GM23338 (cell line): ENCODE data around the gene CNPY1. TPM values are rescaled to one million over a fixed set of nuclear protein-coding genes. Genes with fewer than 3 reads are reported as not detected.

Experiments
- ATAC-seq: fragments of 200-7000 bp; cut with Tn5 transposase; 3 replicates; pipeline ENCODE4 v1.9.1; 2020
- DNase-seq: peaks from one replicate; pipeline ENCODE4 v3.0.0-alpha.2; 2015; ENCODE audit warnings: low spot score
- H2AFZ ChIP-seq: fragments of 200-600 bp; sonication (generic); 2 replicates; pipeline ENCODE4 v1.8.0; 2016; ENCODE audit warnings: antibody characterized with exemption, mild to moderate bottlenecking, moderate library complexity
- H3F3A ChIP-seq: fragments of 200-600 bp; sonication (generic); replicated peaks from 2 replicates; pipeline ENCODE4 v1.8.0; 2017; ENCODE audit warnings: antibody characterized with exemption, mixed run types, low read depth
- H3K27ac ChIP-seq: fragments of 200-600 bp; sonication (generic); 2 replicates; pipeline ENCODE4 v1.6.1; 2016; ENCODE audit warnings: low read depth
- H3K27me3 ChIP-seq: fragments of 200-600 bp; sonication (generic); 2 replicates; pipeline ENCODE4 v1.8.0; 2016; ENCODE audit warnings: mild to moderate bottlenecking, mixed run types, moderate library complexity; ENCODE audit not compliant: insufficient read depth
- H3K36me3 ChIP-seq: fragments of 200-600 bp; sonication (generic); 2 replicates; pipeline ENCODE4 v1.8.0; 2016; ENCODE audit warnings: mild to moderate bottlenecking; ENCODE audit not compliant: insufficient read depth
- H3K4me1 ChIP-seq: fragments of 200-600 bp; sonication (generic); 2 replicates; pipeline ENCODE4 v1.8.0; 2016; ENCODE audit warnings: mild to moderate bottlenecking, moderate library complexity; ENCODE audit not compliant: insufficient read depth
- H3K4me2 ChIP-seq: fragments of 200-600 bp; sonication (generic); 2 replicates; pipeline ENCODE4 v1.7.1; 2017; ENCODE audit warnings: mixed run types
- H3K4me3 ChIP-seq: fragments of 200-600 bp; sonication (generic); 2 replicates; pipeline ENCODE4 v1.6.1; 2016; ENCODE audit warnings: mixed run types
- H3K79me2 ChIP-seq: fragments of 200-600 bp; sonication (generic); replicated peaks from 2 replicates; pipeline ENCODE4 v1.8.0; 2017; ENCODE audit warnings: mild to moderate bottlenecking; ENCODE audit not compliant: insufficient read depth
- H3K9me2 ChIP-seq: fragments of 200-600 bp; sonication (generic); 2 replicates; pipeline ENCODE4 v1.8.0; 2017; ENCODE audit not compliant: insufficient read depth
- H4K20me1 ChIP-seq: fragments of 200-600 bp; sonication (generic); replicated peaks from 2 replicates; pipeline ENCODE4 v1.8.0; 2017; ENCODE audit warnings: mild to moderate bottlenecking; ENCODE audit not compliant: insufficient read depth
- H3K27ac Mint-ChIP-seq: 2 replicates; pipeline ENCODE4 v1.8.0; 2020; ENCODE audit warnings: inconsistent platforms, mild to moderate bottlenecking, moderate library complexity, mixed read lengths
- H3K27me3 Mint-ChIP-seq: 3 replicates; pipeline ENCODE4 v1.8.0; 2022; ENCODE audit warnings: low read depth, mild to moderate bottlenecking, moderate library complexity, mixed read lengths, inconsistent platforms; ENCODE audit not compliant: insufficient read depth, poor library complexity
- H3K36me3 Mint-ChIP-seq: 3 replicates; pipeline ENCODE4 v1.8.0; 2021; ENCODE audit warnings: low read depth, mild to moderate bottlenecking, inconsistent platforms, moderate library complexity, mixed read lengths
- H3K4me1 Mint-ChIP-seq: 3 replicates; pipeline ENCODE4 v1.8.0; 2020; ENCODE audit warnings: mild to moderate bottlenecking, inconsistent platforms, mixed read lengths
- H3K4me3 Mint-ChIP-seq: 3 replicates; pipeline ENCODE4 v1.8.0; 2021; ENCODE audit warnings: moderate library complexity, mild to moderate bottlenecking, inconsistent platforms, mixed read lengths
- H3K9me3 Mint-ChIP-seq: 3 replicates; pipeline ENCODE4 v1.8.0; 2020; ENCODE audit warnings: moderate library complexity, mild to moderate bottlenecking, inconsistent platforms, mixed read lengths
- ETS1 ChIP-seq: IDR thresholded peaks from 2 replicates; pipeline ENCODE4 v1.6.1; 2016; ENCODE audit warnings: antibody characterized with exemption
- EZH2 ChIP-seq: fragments of 200-600 bp; sonication (generic); IDR thresholded peaks from one replicate; pipeline ENCODE4 v1.8.0; 2017; ENCODE audit warnings: antibody characterized with exemption, mild to moderate bottlenecking, low read depth; ENCODE audit not compliant: unreplicated experiment
- JUNB ChIP-seq: IDR thresholded peaks from one replicate; pipeline ENCODE4 v1.6.1; 2016; ENCODE audit warnings: antibody characterized with exemption; ENCODE audit not compliant: unreplicated experiment
- NANOG ChIP-seq: IDR thresholded peaks from 2 replicates; pipeline ENCODE4 v1.6.1; 2016; ENCODE audit warnings: antibody characterized with exemption, borderline replicate concordance
- POLR2AphosphoS5 ChIP-seq: IDR thresholded peaks from 2 replicates; pipeline ENCODE4 v1.6.1; 2016; ENCODE audit warnings: antibody characterized with exemption, low read depth
- REST ChIP-seq: IDR thresholded peaks from one replicate; pipeline ENCODE4 v1.6.1; 2018; ENCODE audit warnings: antibody characterized with exemption; ENCODE audit not compliant: unreplicated experiment
- STAT1 ChIP-seq: IDR thresholded peaks from one replicate; pipeline ENCODE4 v1.6.1; 2016; ENCODE audit warnings: antibody characterized with exemption; ENCODE audit not compliant: unreplicated experiment
- polyA plus RNA-seq: library from polyadenylated mRNA; unstranded; fragments of >200 nt; fragmentation: Nextera tagmentation; extraction: Ambion mirVana; gene quantifications from 2 replicates; pipeline ENCODE4 v1.2.1, GENCODE V29; 2016
- total RNA-seq: library from RNA; depleted of rRNA; stranded (reverse); fragments of >200 nt; shearing (Covaris generic); gene quantifications from 2 replicates; pipeline ENCODE4 v1.2.3, GENCODE V29; 2014

CNPY1 gene
- total and polyA plus RNA-seq, 2 experiments from 2014 or later = not detected

- Histone ChIP-seq H2AFZ (no peak overlapping the region), H3K79me2 (no peaks in the 10 kb centered on the region), H3K27ac (no peak overlapping the region), H4K20me1 (peaks cover 29% of the 10 kb centered on the region), H3K27me3 (peaks cover 100% of the 10 kb centered on the region), H3K36me3 (no peaks in the 10 kb centered on the region), H3K4me1 (peaks cover 46% of the 10 kb centered on the region), H3K4me3 (peak overlapping the region; percentile 38), H3K4me2 (peak overlapping the region; percentile 67), H3F3A (peaks cover 24% of the 10 kb centered on the region), H3K9me2 (no peaks in the 10 kb centered on the region)
- peak; percentile 27 for DNase-seq
- H3K4me1 Mint-ChIP-seq = peaks cover 36% of the 10 kb centered on the region
- H3K27ac Mint-ChIP-seq = no peak overlapping the region
- H3K36me3 Mint-ChIP-seq = no peaks in the 10 kb centered on the region
- no peak for TF ChIP-seq STAT1
- TF ChIP-seq POLR2AphosphoS5 = no peak
- no peak for TF ChIP-seq NANOG
- no peak for TF ChIP-seq JUNB
- TF ChIP-seq EZH2 = peak; percentile 72
- H3K9me3 Mint-ChIP-seq = peaks cover 2% of the 10 kb centered on the region; the same call in 1 of the 3 replicates
- H3K4me3 Mint-ChIP-seq = peak overlapping the region; percentile 49; the same call in 1 of the 3 replicates
- no peak for ATAC-seq
- H3K27me3 Mint-ChIP-seq = peaks cover 100% of the 10 kb centered on the region
Observed at GRCh38 chr7:155470686-155471638, 75.4 kb downstream of the CNPY1 start.

- H3F3A ChIP-seq = peaks cover 24% of the 10 kb centered on the region
- DNase-seq = no peak
- H3K4me3 ChIP-seq = no peak overlapping the region
- no peaks in the 10 kb centered on the region for H3K79me2 ChIP-seq
- H3K4me1 Mint-ChIP-seq = peaks cover 39% of the 10 kb centered on the region
- peaks cover 100% of the 10 kb centered on the region for H3K27me3 ChIP-seq
- H3K9me2 ChIP-seq = no peaks in the 10 kb centered on the region
- H3K36me3 ChIP-seq = no peaks in the 10 kb centered on the region
- H3K27ac Mint-ChIP-seq = no peak overlapping the region
- no peak overlapping the region for H3K4me2 ChIP-seq
- H3K27me3 Mint-ChIP-seq = peaks cover 100% of the 10 kb centered on the region
- H3K36me3 Mint-ChIP-seq = no peaks in the 10 kb centered on the region
- H3K27ac ChIP-seq = no peak overlapping the region
- H3K4me3 Mint-ChIP-seq = no peak overlapping the region
- H3K9me3 Mint-ChIP-seq = no peaks in the 10 kb centered on the region
- H4K20me1 ChIP-seq = peaks cover 37% of the 10 kb centered on the region
- no peak overlapping the region for H2AFZ ChIP-seq
- peaks cover 51% of the 10 kb centered on the region for H3K4me1 ChIP-seq
- no peak for ATAC-seq
- TF ChIP-seq ETS1 (no peak), EZH2 (peak; percentile 71)
Observed at GRCh38 chr7:155470186-155470487, 76.2 kb downstream of the CNPY1 start.

- peak; percentile 59 for TF ChIP-seq EZH2
- TF ChIP-seq REST = no peak
- H3K36me3 Mint-ChIP-seq = no peaks in the 10 kb centered on the region
- no peaks in the 10 kb centered on the region for H3K9me3 Mint-ChIP-seq
- peaks cover 42% of the 10 kb centered on the region for H3K4me1 Mint-ChIP-seq
- Histone ChIP-seq H4K20me1 (peaks cover 42% of the 10 kb centered on the region), H3K4me1 (peaks cover 57% of the 10 kb centered on the region), H3K4me3 (no peak overlapping the region), H3K4me2 (no peak overlapping the region), H3K79me2 (no peaks in the 10 kb centered on the region), H3K27ac (no peak overlapping the region), H3F3A (peaks cover 28% of the 10 kb centered on the region), H3K9me2 (no peaks in the 10 kb centered on the region), H3K27me3 (peaks cover 100% of the 10 kb centered on the region), H3K36me3 (no peaks in the 10 kb centered on the region), H2AFZ (no peak overlapping the region)
- ATAC-seq (no peak), DNase-seq (no peak)
- H3K27ac Mint-ChIP-seq = no peak overlapping the region
- no peak overlapping the region for H3K4me3 Mint-ChIP-seq
- peaks cover 100% of the 10 kb centered on the region for H3K27me3 Mint-ChIP-seq
Observed at GRCh38 chr7:155469311-155470185, 76.8 kb downstream of the CNPY1 start.
